Measurements from ENCODE around the gene C1QTNF9B. TPM values are rescaled to one million over a fixed set of nuclear protein-coding genes. Genes with fewer than 3 reads are reported as not detected.

The C1QTNF9B gene
- polyA plus RNA-seq, 1 experiment: not detected

GRCh38 chr13:23856008-23856750 is 41.1 kb downstream of the C1QTNF9B start:
- POLR2A ChIA-PET: no interaction called here
- H3K36me3 ChIP-seq (ENCODE audit: control insufficient read depth, insufficient read depth, low read length): no peaks in the 10 kb centered on the region; the same call in 1 of the 2 replicates
- no peak overlapping the region for H3K4me3 ChIP-seq (ENCODE audit: low read depth, low read length)
- DNase-seq (ENCODE audit: low read depth): no peak
- CTCF ChIA-PET: interaction anchor here (1.1 kb wide), 1 partner anchor 350 kb away, joined by 4 read pairs; no protein-coding TSS in a partner anchor
- TF ChIP-seq, protein P1, sequence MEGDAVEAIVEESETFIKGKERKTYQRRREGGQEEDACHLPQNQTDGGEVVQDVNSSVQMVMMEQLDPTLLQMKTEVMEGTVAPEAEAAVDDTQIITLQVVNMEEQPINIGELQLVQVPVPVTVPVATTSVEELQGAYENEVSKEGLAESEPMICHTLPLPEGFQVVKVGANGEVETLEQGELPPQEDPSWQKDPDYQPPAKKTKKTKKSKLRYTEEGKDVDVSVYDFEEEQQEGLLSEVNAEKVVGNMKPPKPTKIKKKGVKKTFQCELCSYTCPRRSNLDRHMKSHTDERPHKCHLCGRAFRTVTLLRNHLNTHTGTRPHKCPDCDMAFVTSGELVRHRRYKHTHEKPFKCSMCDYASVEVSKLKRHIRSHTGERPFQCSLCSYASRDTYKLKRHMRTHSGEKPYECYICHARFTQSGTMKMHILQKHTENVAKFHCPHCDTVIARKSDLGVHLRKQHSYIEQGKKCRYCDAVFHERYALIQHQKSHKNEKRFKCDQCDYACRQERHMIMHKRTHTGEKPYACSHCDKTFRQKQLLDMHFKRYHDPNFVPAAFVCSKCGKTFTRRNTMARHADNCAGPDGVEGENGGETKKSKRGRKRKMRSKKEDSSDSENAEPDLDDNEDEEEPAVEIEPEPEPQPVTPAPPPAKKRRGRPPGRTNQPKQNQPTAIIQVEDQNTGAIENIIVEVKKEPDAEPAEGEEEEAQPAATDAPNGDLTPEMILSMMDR (IDR thresholded peaks at IDR 0.05; ENCODE audit: insufficient read depth, low read depth, low read length): no peak
- H3K27me3 ChIP-seq (ENCODE audit: control insufficient read depth, insufficient read depth, low read length): no peaks in the 10 kb centered on the region

DNA sequence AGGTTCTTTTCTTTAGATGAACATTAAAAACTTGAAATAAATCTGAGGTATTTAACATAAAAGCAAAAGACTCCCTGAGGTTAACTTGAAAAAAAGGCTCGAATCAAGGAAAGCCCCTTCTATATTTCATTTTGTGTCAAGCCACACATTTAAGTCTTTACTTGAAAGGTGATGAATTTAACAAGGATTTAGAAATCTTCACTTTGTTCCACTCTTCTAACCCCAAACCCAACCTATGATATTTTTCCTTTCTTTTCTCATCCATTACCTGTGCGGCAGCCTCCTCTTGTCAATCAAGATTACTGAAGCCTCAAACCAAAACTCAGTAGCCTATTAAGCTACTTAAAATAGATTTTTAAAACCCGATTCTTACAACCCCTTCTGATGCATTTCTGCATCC is 41.9 kb downstream of the C1QTNF9B start:
- H3K36me3 ChIP-seq (ENCODE audit: control insufficient read depth, insufficient read depth, low read length): no peaks in the 10 kb centered on the region; the same call in 1 of the 2 replicates
- DNase-seq (ENCODE audit: low read depth): no peak
- ChIA-PET CTCF (interaction anchor here (1.1 kb wide), 1 partner anchor 349 kb away, joined by 4 read pairs; no protein-coding TSS in a partner anchor), POLR2A (no interaction called here)
- TF ChIP-seq, protein P1 (IDR thresholded peaks at IDR 0.05; ENCODE audit: insufficient read depth, low read depth, low read length): no peak
- H3K27me3 ChIP-seq (ENCODE audit: control insufficient read depth, insufficient read depth, low read length): no peaks in the 10 kb centered on the region
- H3K4me3 ChIP-seq (ENCODE audit: low read depth, low read length): no peak overlapping the region

DNA sequence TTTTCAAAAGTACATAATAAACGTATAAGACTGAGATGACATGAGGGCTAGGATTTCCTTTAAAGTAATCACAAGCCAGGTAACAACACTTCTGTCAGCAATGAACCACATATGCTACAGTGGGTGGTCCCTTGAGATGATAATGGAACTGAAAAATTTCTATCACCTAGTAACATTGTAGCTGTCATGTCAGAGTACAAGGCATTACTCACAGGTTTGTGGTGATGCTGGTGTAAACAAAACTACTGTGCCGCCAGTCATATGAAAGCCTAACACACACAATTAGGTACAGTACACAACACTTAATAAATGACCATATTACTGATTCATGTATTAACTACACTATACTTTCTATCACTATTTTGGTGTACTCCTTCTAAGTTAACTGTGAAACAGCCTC is 45.0 kb downstream of the C1QTNF9B start:
- no peak for DNase-seq (ENCODE audit: low read depth)
- TF ChIP-seq, protein P1 (IDR thresholded peaks at IDR 0.05; ENCODE audit: insufficient read depth, low read depth, low read length): no peak
- Histone ChIP-seq H3K4me3 (ENCODE audit: low read depth, low read length) (no peak overlapping the region), H3K27me3 (ENCODE audit: control insufficient read depth, insufficient read depth, low read length) (no peaks in the 10 kb centered on the region), H3K36me3 (ENCODE audit: control insufficient read depth, insufficient read depth, low read length) (0 out of 2 replicates have a peak, but pooled peaks cover 1% of the 10 kb centered on the region)
- ChIA-PET POLR2A (no interaction called here), CTCF (no interaction called here)

- no peaks in the 10 kb centered on the region for H3K27me3 ChIP-seq (ENCODE audit: control insufficient read depth, insufficient read depth, low read length)
- TF ChIP-seq, protein P1 (IDR thresholded peaks at IDR 0.05; ENCODE audit: insufficient read depth, low read depth, low read length): no peak
- 0 out of 2 replicates have a peak, but pooled peaks cover 1% of the 10 kb centered on the region for H3K36me3 ChIP-seq (ENCODE audit: control insufficient read depth, insufficient read depth, low read length)
- DNase-seq (ENCODE audit: low read depth): no peak
- CTCF ChIA-PET: interaction anchor here (0.6 to 1.5 kb wide), 3 partner anchors 13 to 52 kb away, joined by 3 to 4 read pairs (median 3); partner anchors contain the start of gene MIPEP
- POLR2A ChIA-PET: no interaction called here
- no peak overlapping the region for H3K4me3 ChIP-seq (ENCODE audit: low read depth, low read length)
Observed at GRCh38 chr13:23851106-23851505, 46.2 kb downstream of the C1QTNF9B start.

DNA sequence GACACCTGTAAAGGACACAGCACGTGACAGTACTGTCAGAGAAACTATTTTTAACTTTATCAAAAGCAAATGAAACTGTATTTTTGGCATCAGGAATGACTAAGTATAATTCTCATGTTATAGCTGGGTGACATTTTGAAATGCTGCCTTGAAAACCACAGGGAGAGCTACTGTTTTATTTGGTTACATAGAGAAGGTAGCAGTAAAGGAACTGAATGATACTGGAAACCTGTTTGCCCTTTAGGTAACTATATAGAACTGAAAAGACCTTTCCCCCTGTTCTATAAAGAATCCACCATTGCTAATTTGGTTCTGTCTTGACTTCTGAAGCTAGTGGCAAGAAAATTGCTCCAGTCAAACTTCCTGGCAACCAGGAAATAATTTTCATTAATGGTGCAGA is 47.2 kb downstream of the C1QTNF9B start:
- ChIA-PET POLR2A (no interaction called here), CTCF (interaction anchor here (1.0 to 1.5 kb wide), 2 partner anchors 39 to 51 kb away, joined by 3 to 4 read pairs; partner anchors contain the start of gene MIPEP)
- DNase-seq (ENCODE audit: low read depth): no peak

More for the DNA sequence above, 47.2 kb downstream of the C1QTNF9B start:
- Histone ChIP-seq H3K4me3 (ENCODE audit: low read depth, low read length) (no peak overlapping the region), H3K36me3 (ENCODE audit: control insufficient read depth, insufficient read depth, low read length) (0 out of 2 replicates have a peak, but pooled peaks cover 1% of the 10 kb centered on the region), H3K27me3 (ENCODE audit: control insufficient read depth, insufficient read depth, low read length) (no peaks in the 10 kb centered on the region)
- TF ChIP-seq, protein P1 (IDR thresholded peaks at IDR 0.05; ENCODE audit: insufficient read depth, low read depth, low read length): no peak

Data from BJ (cell line).